ENCODE data around the gene CCNB2. TPM values are rescaled to one million over a fixed set of nuclear protein-coding genes. Genes with fewer than 3 reads are reported as not detected.

CCNB2 gene
- total and polyA plus RNA-seq, 9 of the 15 experiments (the other 6 are each of a cell fraction or from before 2014, with no cell fraction given), result 84.8 to 266 (median 124) TPM

GRCh38 chr15:59160880-59161593 is 56.1 kb downstream of the CCNB2 start (continued):
- peak; percentile 41 to 57; a peak in 2 of 4 replicates for TF ChIP-seq NRF1 (conservative IDR thresholded peaks at IDR 0.05 in 1 of 2, IDR thresholded peaks at IDR 0.05 in 1 of 2)
- TF ChIP-seq MAFF (IDR thresholded peaks at IDR 0.05; ENCODE audit: low read length), result no peak
- no peak for TF ChIP-seq SIN3A (IDR thresholded peaks at IDR 0.05; ENCODE audit: borderline replicate concordance in 2 of 2, control insufficient read depth in 1 of 2, low read depth in 2 of 2, low read length in 2 of 2)
- TF ChIP-seq ZNF583 (CRISPR knock-in tag; IDR thresholded peaks at IDR 0.05), result no peak
- no peak for TF ChIP-seq KLF16 (IDR thresholded peaks at IDR 0.05)
- no peak for TF ChIP-seq ZNF592 (IDR thresholded peaks at IDR 0.05)
- TF ChIP-seq PREB (CRISPR knock-in tag; IDR thresholded peaks at IDR 0.05), result no peak
- peak; percentile 39; the same call in 1 of the 2 replicates for TF ChIP-seq TFAP4 (CRISPR knock-in tag; IDR thresholded peaks at IDR 0.05; ENCODE audit: borderline replicate concordance)
- TF ChIP-seq ETS2 (tag; IDR thresholded peaks at IDR 0.05; ENCODE audit: borderline replicate concordance, poor library complexity, severe bottlenecking), result no peak
- TF ChIP-seq BRF2 (IDR thresholded peaks at IDR 0.05; ENCODE audit: borderline replicate concordance, insufficient read depth, insufficient read length), result no peak
- peak; percentile 82 to 90 (median 89) for TF ChIP-seq CTCF (IDR thresholded peaks at IDR 0.05 in 2 of 3, conservative IDR thresholded peaks at IDR 0.05 in 1 of 3; ENCODE audit: insufficient read depth in 2 of 3, low read depth in 1 of 3, low read length in 3 of 3)
- TF ChIP-seq ZKSCAN1 (IDR thresholded peaks at IDR 0.05; ENCODE audit: low read depth, low read length), result no peak
- no peak for TF ChIP-seq FUS (optimal IDR thresholded peaks at IDR 0.05; ENCODE audit: low read depth, low read length)
- peak; percentile 52; the same call in 1 of the 2 replicates for TF ChIP-seq STAG1 (CRISPR knock-in tag; IDR thresholded peaks at IDR 0.05; ENCODE audit: borderline replicate concordance)
- no peak for TF ChIP-seq C11orf30 (IDR thresholded peaks at IDR 0.05; ENCODE audit: low read depth)
